ENCODE data around the gene CCDC171.
"Not testable (repeated sequence)": the region's sequence is repeated elsewhere in the genome, so short reads cannot be mapped to it uniquely, and the experiment has no call there.

The CCDC171 gene

GRCh38 chr9:15761551-15761950, 208.7 kb downstream of the CCDC171 start:
- DNase-seq (ENCODE audit: low read depth in 2 of 2): no peak

- no peak for DNase-seq (ENCODE audit: low read depth in 2 of 2)
Observed at GRCh38 chr9:15763371-15763770, 210.5 kb downstream of the CCDC171 start.

- no peak for DNase-seq (ENCODE audit: low read depth in 2 of 2)
Observed at GRCh38 chr9:15764131-15764530, 211.3 kb downstream of the CCDC171 start.

- no peak for DNase-seq (ENCODE audit: low read depth in 2 of 2)
Observed at GRCh38 chr9:15769547-15769946, 216.7 kb downstream of the CCDC171 start.

GRCh38 chr9:15778861-15779260, 226.0 kb downstream of the CCDC171 start:
- no peak for DNase-seq (ENCODE audit: low read depth in 2 of 2)

GRCh38 chr9:15782106-15782505, 229.3 kb downstream of the CCDC171 start:
- no peak for DNase-seq (ENCODE audit: low read depth in 2 of 2)

GRCh38 chr9:15785584-15785983, 232.7 kb downstream of the CCDC171 start:
- no peak for DNase-seq (ENCODE audit: low read depth in 2 of 2)

GRCh38 chr9:15786616-15787015, 233.8 kb downstream of the CCDC171 start:
- no peak for DNase-seq (ENCODE audit: low read depth in 2 of 2)

GRCh38 chr9:15810219-15810899, 257.5 kb downstream of the CCDC171 start:
- DNase-seq (ENCODE audit: low read depth in 2 of 2): not testable (repeated sequence)

GRCh38 chr9:15813076-15813475, 260.2 kb downstream of the CCDC171 start:
- DNase-seq (ENCODE audit: low read depth in 2 of 2): no peak

- no peak for DNase-seq (ENCODE audit: low read depth in 2 of 2)
Observed at GRCh38 chr9:15824310-15824709, 271.5 kb downstream of the CCDC171 start.

GRCh38 chr9:15831384-15831783, 278.5 kb downstream of the CCDC171 start:
- DNase-seq (ENCODE audit: low read depth in 2 of 2): no peak

- no peak for DNase-seq (ENCODE audit: low read depth in 2 of 2)
Observed at GRCh38 chr9:15834541-15834940, 281.7 kb downstream of the CCDC171 start.

GRCh38 chr9:15837079-15837679, 284.3 kb downstream of the CCDC171 start:
- DNase-seq (ENCODE audit: low read depth in 2 of 2): peak in 1 of 2 donors; percentile 3

GRCh38 chr9:15842051-15842450, 289.2 kb downstream of the CCDC171 start:
- DNase-seq (ENCODE audit: low read depth in 2 of 2): no peak

- DNase-seq (ENCODE audit: low read depth in 2 of 2): no peak
Observed at GRCh38 chr9:15843316-15843715, 290.5 kb downstream of the CCDC171 start.

- no peak for DNase-seq (ENCODE audit: low read depth in 2 of 2)
Observed at GRCh38 chr9:15843931-15844330, 291.1 kb downstream of the CCDC171 start.

GRCh38 chr9:15846611-15847010, 293.8 kb downstream of the CCDC171 start:
- no peak for DNase-seq (ENCODE audit: low read depth in 2 of 2)

- no peak for DNase-seq (ENCODE audit: low read depth in 2 of 2)
Observed at GRCh38 chr9:15849871-15850270, 297.0 kb downstream of the CCDC171 start.

GRCh38 chr9:15851766-15852165, 298.9 kb downstream of the CCDC171 start:
- no peak for DNase-seq (ENCODE audit: low read depth in 2 of 2)

- DNase-seq (ENCODE audit: low read depth in 2 of 2): no peak
Observed at GRCh38 chr9:15856591-15856990, 303.7 kb downstream of the CCDC171 start.

GRCh38 chr9:15867334-15867733, 314.5 kb downstream of the CCDC171 start:
- no peak for DNase-seq (ENCODE audit: low read depth in 2 of 2)

GRCh38 chr9:15867988-15868387, 315.1 kb downstream of the CCDC171 start:
- no peak for DNase-seq (ENCODE audit: low read depth in 2 of 2)
